Lung (tissue), 12 donors: Measurements from ENCODE around the gene UTP4. TPM values are rescaled to one million over a fixed set of nuclear protein-coding genes. Genes with fewer than 3 reads are reported as not detected.

ENCODE experiments used
- ATAC-seq: fragments of 200-7000 bp; cut with Tn5 transposase; one replicate; pipeline ENCODE4 v1.9.1; 2020; ENCODE audit warnings: moderate number of reproducible peaks; ENCODE audit not compliant: insufficient read depth, low FRiP score
- DNase-seq, 3 donors: peaks; one replicate each; pipeline ENCODE4 v3.0.0-alpha.2; 2013 to 2017
- H3K27ac ChIP-seq, 2 donors: one replicate each; pipeline ENCODE4 v1.5.1; 2013; ENCODE audit warnings: mild to moderate bottlenecking in 2 of 2, moderate library complexity in 2 of 2, control low read depth in 1 of 2, inconsistent platforms in 1 of 2, low read depth in 1 of 2, low read length in 1 of 2
- H3K27me3 ChIP-seq, 3 donors: one replicate each; pipeline ENCODE4 v1.5.1; 2013; ENCODE audit warnings: low read length in 2 of 3; ENCODE audit not compliant: control insufficient read depth in 3 of 3, insufficient read depth in 3 of 3
- H3K36me3 ChIP-seq, 4 donors: one replicate each; pipeline ENCODE4 v1.5.1; 2013; ENCODE audit warnings: low read length in 4 of 4, mild to moderate bottlenecking in 1 of 4, moderate library complexity in 1 of 4; ENCODE audit not compliant: control insufficient read depth in 4 of 4, insufficient read depth in 4 of 4
- H3K4me1 ChIP-seq, 5 donors: one replicate each; pipeline ENCODE4 v1.5.1; 2013; ENCODE audit warnings: low read length in 5 of 5, mild to moderate bottlenecking in 2 of 5, moderate library complexity in 1 of 5; ENCODE audit not compliant: control insufficient read depth in 5 of 5, insufficient read depth in 5 of 5
- H3K4me3 ChIP-seq: one replicate; pipeline ENCODE4 v1.5.1; 2013; ENCODE audit warnings: mild to moderate bottlenecking, control low read depth, moderate library complexity
- H3K9ac ChIP-seq, 2 donors: one replicate each; pipeline ENCODE4 v1.5.1; 2013; ENCODE audit warnings: low read length in 2 of 2, control low read depth in 1 of 2; ENCODE audit not compliant: insufficient read depth in 1 of 2
- H3K9me3 ChIP-seq, 4 donors: one replicate each; pipeline ENCODE4 v1.5.1; 2013; ENCODE audit warnings: low read length in 3 of 4, mild to moderate bottlenecking in 1 of 4, moderate library complexity in 1 of 4; ENCODE audit not compliant: control insufficient read depth in 4 of 4, insufficient read depth in 3 of 4
- WGBS, 2 donors: extraction: QIAGEN DNeasy Blood & Tissue Kit; methylation state at CpG; one replicate each; pipeline ENCODE4 v1.1.7; 2013; 5-methylcytosine and 5-hydroxymethylcytosine counted together
- polyA plus RNA-seq, 2 donors: library from polyadenylated mRNA; stranded (reverse); fragments of 200-250 nt; gene quantifications; one replicate each; pipeline ENCODE4 v1.2.1, GENCODE V29; 2013
- total RNA-seq, 2 donors: library from RNA; depleted of rRNA in 1 of 2; stranded (reverse); fragments of >200 nt in 1 of 2; gene quantifications; one replicate each; pipeline ENCODE4 v1.2.1, GENCODE V29; 2014 to 2021
- TF ChIP-seq, protein P1 (sequence below): IDR thresholded peaks from 2 replicates; pipeline ENCODE4 v1.5.1; 2012; ENCODE audit warnings: mild to moderate bottlenecking; ENCODE audit errors: control extremely low read depth, extremely low read depth
- donor health status: control.
- donor health status: control.
- donor health status: Bipolar disorder and iron deficiency.
- donor health status: healthy.
- donor health status: DM: yes; HTN: yes; CAD: no.

Gene UTP4
- total and polyA plus RNA-seq, 4 donors: 18.1 to 34.5 (median 26.0) TPM

- Histone ChIP-seq H3K36me3 (peaks cover 19 to 52% (median 38%) of the 10 kb centered on the region in 4 donors), H3K9ac (no peak overlapping the region), H3K27ac (no peak overlapping the region), H3K27me3 (no peaks in the 10 kb centered on the region), H3K4me1 (no peaks in the 10 kb centered on the region), H3K9me3 (no peaks in the 10 kb centered on the region), H3K4me3 (no peak overlapping the region)
- WGBS, 2 donors: 83 to 91% methylated on average over 3 of the region's 3 CpGs
- ATAC-seq (no peak), DNase-seq (no peak)
- TF ChIP-seq, protein P1, sequence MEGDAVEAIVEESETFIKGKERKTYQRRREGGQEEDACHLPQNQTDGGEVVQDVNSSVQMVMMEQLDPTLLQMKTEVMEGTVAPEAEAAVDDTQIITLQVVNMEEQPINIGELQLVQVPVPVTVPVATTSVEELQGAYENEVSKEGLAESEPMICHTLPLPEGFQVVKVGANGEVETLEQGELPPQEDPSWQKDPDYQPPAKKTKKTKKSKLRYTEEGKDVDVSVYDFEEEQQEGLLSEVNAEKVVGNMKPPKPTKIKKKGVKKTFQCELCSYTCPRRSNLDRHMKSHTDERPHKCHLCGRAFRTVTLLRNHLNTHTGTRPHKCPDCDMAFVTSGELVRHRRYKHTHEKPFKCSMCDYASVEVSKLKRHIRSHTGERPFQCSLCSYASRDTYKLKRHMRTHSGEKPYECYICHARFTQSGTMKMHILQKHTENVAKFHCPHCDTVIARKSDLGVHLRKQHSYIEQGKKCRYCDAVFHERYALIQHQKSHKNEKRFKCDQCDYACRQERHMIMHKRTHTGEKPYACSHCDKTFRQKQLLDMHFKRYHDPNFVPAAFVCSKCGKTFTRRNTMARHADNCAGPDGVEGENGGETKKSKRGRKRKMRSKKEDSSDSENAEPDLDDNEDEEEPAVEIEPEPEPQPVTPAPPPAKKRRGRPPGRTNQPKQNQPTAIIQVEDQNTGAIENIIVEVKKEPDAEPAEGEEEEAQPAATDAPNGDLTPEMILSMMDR: no peak
These were observed 24.7 kb downstream of the UTP4 start for GRCh38 chr16:69157196-69157595.

DNA sequence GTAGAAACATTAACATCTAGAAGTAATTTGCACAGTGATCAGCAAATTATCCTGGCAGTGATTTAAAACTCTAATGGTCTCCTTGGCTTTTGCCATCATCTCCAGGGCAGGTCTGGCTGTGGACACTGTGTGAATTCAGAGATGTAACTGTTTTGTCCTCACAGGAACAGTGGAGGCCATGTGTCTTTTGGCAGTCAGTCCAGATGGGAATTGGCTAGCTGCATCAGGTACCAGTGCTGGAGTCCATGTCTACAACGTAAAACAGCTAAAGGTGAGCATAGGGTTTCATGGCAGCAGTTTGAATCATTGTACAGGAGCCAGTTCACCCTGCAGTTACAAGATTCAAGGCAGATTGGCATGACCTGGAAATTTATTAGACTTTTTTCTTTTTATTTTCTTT is 27.7 kb downstream of the UTP4 start:
- H3K27me3 ChIP-seq: no peaks in the 10 kb centered on the region
- H3K36me3 ChIP-seq: peaks cover 15 to 54% (median 33%) of the 10 kb centered on the region in 4 donors
- TF ChIP-seq, protein P1: no peak
- H3K4me1 ChIP-seq: no peaks in the 10 kb centered on the region
- no peak overlapping the region for H3K9ac ChIP-seq
- H3K4me3 ChIP-seq: no peak overlapping the region
- no peak for DNase-seq
- WGBS, 2 donors: 97 to 98% methylated on average over 1 of the region's 1 CpG
- no peaks in the 10 kb centered on the region for H3K9me3 ChIP-seq
- no peak overlapping the region for H3K27ac ChIP-seq
- no peak for ATAC-seq

GRCh38 chr16:69165584-69165983 is 33.1 kb downstream of the UTP4 start:
- no peak for ATAC-seq
- no peak overlapping the region for H3K4me3 ChIP-seq
- H3K36me3 ChIP-seq: peaks cover 20 to 59% (median 30%) of the 10 kb centered on the region in 4 donors
- 94 to 97% methylated on average over 6 of the region's 6 CpGs for WGBS, 2 donors
- no peaks in the 10 kb centered on the region for H3K9me3 ChIP-seq
- peaks cover 0 to 8% (median 0%) of the 10 kb centered on the region in 5 donors for H3K4me1 ChIP-seq
- H3K27me3 ChIP-seq: no peaks in the 10 kb centered on the region
- TF ChIP-seq, protein P1: no peak
- H3K27ac ChIP-seq: no peak overlapping the region
- H3K9ac ChIP-seq: no peak overlapping the region
- no peak for DNase-seq

DNA sequence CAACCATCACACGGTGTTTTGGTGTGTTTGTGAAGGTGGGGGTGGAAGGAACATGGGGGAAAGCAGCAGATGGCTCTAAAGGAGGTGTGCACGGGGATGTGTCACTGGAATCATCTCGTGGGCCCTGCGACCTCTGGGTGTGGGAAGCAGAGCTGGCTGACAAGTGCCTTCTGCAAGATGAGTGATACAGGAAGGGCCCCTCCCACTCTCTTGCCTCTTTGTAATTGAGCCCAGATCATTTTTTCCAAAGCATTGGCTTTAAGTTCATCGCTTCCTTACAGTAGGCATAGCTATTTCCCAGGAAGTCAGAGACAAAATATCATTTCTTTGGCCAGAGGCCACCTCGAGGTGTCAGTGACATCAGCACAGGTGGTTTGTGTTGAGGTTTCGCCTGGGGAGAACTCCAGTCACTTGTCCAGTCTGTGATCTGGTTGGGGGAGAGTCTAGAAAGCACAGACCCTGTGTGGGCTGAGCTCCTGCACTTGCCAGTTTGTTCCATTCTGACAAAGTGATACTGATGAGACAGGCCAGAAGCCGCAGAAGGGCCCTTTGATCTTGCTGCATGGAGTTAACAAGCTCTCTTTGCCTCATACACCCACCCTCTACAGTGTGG is 33.9 kb downstream of the UTP4 start:
- no peak for ATAC-seq
- TF ChIP-seq, protein P1: no peak
- Histone ChIP-seq H3K4me3 (no peak overlapping the region), H3K9me3 (no peaks in the 10 kb centered on the region), H3K9ac (no peak overlapping the region), H3K27ac (no peak overlapping the region), H3K4me1 (peaks cover 0 to 8% (median 0%) of the 10 kb centered on the region in 5 donors), H3K36me3 (peaks cover 18 to 53% (median 28%) of the 10 kb centered on the region in 4 donors), H3K27me3 (no peaks in the 10 kb centered on the region)
- 59 to 72% methylated on average over 8 of the region's 8 CpGs for WGBS, 2 donors
- peak; percentile 71 to 85 (median 72) for DNase-seq
